IPS-NIHi7 (cell line): ENCODE measurements around the gene TNK1.

ENCODE experiments used
- DNase-seq: peaks from one replicate; pipeline ENCODE4 v3.0.0; 2012; ENCODE audit warnings: mixed read lengths; ENCODE audit errors: extremely low spot score

The TNK1 gene

DNA sequence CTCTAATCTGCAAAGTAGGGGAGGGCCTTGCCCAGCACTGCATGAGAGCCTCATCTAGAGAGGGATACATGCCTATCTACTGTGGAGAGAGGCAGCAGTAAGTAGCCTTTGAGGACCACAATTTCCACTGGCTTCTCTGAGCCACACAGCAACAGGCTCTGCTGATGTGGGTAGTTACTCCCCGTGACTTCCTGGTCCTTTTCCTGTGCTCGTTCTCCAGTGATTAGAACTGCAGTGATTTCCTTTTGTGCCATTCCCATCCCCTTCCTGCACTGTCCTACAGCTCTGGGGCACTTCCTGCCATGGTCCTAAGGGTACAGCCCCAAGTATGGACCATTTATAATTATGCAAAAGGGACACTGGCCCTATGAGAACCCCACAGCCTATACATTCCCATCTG is 10.4 kb downstream of the TNK1 start:
- no peak for DNase-seq

- no peak for DNase-seq
These were observed 12.1 kb downstream of the TNK1 start for GRCh38 chr17:7392696-7393612.

DNA sequence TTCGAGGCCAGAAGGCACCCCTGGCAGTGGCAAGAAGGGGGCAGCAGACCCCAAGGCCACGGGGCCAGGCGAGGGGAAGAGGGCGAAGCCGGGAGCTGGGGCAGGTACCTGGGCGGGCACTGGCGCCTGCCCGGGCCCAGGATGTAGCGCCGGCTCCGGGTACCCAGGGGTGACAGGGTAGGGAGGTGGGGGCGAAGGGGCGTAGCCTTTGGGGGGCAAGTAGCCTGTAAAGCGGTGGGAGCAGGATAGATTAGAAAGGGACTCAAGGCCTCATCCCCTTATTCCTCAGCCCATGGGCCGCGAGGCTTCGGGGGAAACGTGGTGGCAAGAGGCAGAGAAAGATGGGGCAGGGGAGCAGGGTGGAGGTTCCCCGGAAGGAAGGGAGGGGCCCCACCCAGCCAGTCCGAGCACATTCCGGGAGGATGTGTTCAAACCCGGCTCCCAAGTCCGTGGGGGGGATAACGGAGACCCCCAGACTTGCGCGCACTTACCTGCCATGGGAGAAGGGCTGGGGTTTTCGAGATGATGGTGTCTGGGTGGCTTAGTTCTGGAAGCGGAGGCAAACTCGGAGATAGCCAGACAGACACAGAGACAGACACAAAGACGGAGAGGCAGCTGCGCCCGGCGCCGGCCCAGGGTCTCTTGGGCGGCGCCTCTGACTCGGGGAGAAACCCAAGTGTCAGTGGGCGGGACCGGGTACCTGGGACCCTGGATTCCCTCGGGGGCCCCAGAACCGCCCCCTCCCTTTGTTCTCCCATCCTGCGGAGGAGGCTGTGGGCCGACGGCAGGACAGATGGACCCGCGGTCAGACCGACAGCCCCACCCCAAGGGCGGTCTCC is 12.9 kb downstream of the TNK1 start:
- DNase-seq, result peak; percentile 73

GRCh38 chr17:7394452-7395191 is 13.7 kb downstream of the TNK1 start, which contains the start of gene PLSCR3:
TSS of gene PLSCR3 (minus strand) at chr17:7394525. CDS start at chr17:7394110, 415 bp downstream.
- peak; percentile 94 for DNase-seq

GRCh38 chr17:7396147-7396546 is 15.3 kb downstream of the TNK1 start:
- DNase-seq, result no peak

DNA sequence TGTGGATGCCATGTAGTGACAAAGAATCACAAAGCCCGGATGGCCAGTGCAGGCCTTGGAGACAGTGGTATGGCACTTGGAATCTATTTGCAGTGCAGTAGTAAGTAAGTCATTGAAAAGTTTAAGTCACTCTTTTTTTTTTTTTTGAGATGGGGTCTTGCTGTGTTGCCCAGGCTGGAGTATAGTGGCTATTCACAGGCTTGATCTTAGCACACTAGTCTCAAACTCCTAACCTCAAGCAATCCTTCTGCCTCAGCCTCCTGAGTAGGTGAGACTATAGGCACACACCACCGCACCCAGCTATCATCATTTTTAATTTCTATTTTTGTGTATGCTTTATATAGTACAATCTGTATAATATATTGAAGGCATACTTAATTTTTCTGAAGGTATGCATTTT is 17.7 kb downstream of the TNK1 start:
- no peak for DNase-seq

GRCh38 chr17:7403043-7403726 is 22.3 kb downstream of the TNK1 start:
- DNase-seq, result no peak

GRCh38 chr17:7403727-7403976 is 22.8 kb downstream of the TNK1 start:
- DNase-seq, result peak; percentile 73

- DNase-seq, result peak; percentile 90
These were observed 23.3 kb downstream of the TNK1 start, which contains the start of gene TMEM256 for GRCh38 chr17:7403977-7404736. TSS of gene TMEM256 (minus strand) at chr17:7404097. CDS start at chr17:7404084, 13 bp downstream.

DNA sequence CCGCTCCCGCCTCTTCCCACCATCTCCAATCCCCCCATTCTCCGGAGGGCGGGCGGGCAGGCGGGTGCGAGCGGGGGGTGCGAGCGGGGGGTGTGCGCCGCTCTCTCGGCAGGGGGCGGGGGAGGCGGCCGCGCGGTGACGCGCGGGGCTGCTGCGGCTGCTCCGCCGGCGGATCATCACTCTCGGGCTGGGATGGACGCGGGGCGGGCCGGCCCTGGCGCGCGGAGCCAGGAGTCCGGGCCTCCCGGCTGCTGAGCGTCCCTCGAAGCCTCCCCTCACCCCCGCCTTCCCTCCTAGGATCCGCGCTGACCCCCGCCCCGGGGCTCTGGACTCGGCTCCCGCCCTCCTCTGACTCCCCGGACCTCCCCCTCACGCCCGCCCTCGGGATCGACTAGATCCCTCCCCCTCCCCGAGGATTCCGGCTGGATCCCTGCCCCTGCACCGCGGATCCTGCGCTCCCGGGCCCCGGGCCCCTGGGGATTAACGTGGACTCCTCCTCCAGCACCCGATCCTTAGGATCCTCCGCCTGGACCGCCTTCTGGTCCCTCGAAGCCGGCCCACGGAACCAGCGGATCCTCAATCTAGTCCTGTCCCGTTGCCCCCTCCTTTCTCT is 24.0 kb downstream of the TNK1 start:
- no peak for DNase-seq

- DNase-seq, result no peak
These were observed 24.7 kb downstream of the TNK1 start for GRCh38 chr17:7405350-7406234.

DNA sequence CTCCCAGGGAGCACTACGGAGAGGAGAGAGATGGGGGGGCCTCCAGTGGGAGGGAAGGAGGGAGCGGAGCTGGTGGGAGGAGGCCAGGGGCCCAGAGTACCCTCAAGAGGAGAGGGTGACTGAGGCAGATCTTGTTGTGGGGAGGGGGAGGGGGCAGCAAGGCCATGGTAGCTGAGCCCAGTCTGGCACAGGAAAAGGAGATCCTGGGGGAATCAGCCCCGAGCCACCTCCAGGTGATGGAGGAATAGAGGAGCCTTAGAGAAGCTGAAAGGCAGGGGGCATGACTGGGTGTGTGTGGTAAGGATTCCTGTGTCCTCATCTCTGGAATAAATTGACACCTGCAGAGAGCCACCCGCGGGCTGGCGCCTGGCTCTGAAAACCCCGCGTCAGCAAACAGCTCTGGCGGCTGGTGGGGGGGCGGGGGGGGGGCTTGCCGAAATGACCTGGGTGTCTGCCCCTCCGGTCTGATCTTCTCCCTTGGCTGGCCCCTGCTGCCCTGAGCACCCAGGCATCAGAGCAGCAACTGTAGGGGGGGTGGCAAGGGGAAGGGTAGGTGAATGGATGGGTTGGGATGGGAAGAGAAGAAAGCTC is 25.4 kb downstream of the TNK1 start:
- DNase-seq, result no peak

- no peak for DNase-seq
These were observed 26.2 kb downstream of the TNK1 start for GRCh38 chr17:7407082-7407481.

DNA sequence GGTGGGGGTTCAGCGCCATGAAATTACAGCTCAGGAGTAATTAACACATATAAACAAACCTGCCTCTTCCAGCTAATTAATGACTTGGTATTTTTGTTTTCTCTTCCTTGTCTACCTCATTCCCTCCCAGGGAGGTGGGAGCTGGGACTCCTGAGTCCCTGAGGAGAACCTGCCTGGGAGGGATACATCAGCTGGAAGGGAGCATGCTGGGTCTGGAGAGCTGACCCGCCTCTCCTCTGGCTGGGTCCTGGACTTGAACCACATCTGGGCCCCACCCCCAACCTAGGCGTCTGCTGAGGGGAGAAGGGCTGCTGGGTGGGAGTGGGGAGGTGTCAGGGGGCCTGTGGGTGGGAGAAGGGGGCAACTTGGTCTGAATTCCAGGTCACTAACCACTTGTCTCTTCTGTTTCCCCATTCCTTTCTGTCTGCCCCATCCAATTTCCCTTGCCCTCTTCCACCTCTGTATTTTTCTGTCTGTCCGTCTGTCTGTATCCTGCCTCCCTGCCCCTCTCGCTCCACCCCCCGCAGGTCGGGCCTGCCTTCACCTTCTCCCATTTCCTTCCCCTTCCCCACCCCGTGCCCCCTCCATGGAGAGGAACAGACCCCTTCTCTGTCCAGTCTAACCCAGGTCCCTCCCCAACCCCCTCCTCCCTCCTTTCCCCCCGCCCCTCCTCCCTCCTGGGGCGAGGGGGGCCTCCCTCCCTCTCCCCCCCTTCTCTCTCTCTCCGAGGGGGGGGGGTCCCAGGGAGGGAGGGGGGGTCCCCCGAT is 26.8 kb downstream of the TNK1 start, which contains the start of gene NLGN2:
NLGN2 (plus strand) TSS at position 361 of the 767 bp plus-strand sequence. CDS start 411 bp downstream, outside the sequence.
- no peak for DNase-seq

GRCh38 chr17:7408252-7408727 is 27.4 kb downstream of the TNK1 start:
- no peak for DNase-seq

- DNase-seq, result no peak
These were observed 28.0 kb downstream of the TNK1 start for GRCh38 chr17:7408863-7409262.

DNA sequence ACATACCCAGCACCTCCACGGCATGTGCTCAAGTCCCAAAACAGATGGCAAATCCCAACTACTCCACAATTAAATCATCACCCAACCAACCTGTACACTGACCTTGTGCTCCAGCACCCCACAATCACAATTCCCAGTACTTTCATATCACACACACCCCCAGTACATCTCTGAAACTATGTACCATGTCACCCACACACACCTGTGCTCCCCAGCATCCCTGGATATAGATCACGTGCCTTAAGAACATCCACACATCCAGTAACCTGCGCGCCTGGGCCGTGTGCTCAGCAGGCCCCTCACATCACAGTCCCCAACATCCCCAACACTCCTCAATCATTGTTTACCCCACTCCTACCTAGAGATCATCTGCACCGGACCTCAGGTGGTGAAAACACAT is 28.8 kb downstream of the TNK1 start:
- no peak for DNase-seq
